HG03139 (cell line): ENCODE data around the gene CNPY1.

ENCODE experiments used
- ATAC-seq: cut with Tn5 transposase; IDR thresholded peaks from one replicate; pipeline ENCODE4 v1.9.1; 2021; ENCODE audit not compliant: unreplicated experiment

The CNPY1 gene

GRCh38 chr7:155514296-155514695 is 32.1 kb downstream of the CNPY1 start:
- ATAC-seq, result no peak

DNA sequence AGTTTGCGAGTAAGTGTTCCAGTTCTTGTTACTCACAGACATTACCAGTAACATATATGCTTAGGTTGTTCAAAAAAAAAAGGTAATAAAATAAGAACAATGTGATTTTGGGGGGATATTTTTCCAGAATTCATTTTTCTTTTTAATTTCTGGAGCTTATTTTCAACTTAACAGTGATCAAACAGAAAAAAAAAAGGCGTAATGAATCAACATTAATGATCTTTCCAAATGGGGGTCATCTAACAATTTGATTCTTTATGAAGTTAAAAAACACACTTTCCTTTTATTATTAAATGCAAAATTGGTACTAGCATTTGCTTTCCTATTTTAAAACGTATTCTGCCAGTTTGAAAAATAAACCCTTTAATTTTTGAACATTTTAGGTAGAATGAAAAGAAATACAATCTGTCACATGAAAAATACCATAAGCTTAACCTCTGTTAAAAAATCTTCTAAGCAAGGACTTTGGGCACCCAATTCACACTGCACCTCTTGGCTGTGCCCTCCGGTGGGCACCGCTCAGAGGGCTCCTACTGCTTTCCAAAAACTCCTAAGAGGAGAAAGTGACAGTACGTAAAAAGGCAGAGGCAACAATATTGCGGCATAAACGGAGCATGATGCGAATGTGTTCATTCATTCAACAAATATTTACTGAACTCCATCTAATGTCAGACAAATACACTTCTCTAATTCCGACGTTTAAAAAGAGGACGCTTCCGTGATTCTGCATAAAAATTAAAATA is 32.6 kb downstream of the CNPY1 start:
- no peak for ATAC-seq

- ATAC-seq, result no peak
These were observed 34.0 kb downstream of the CNPY1 start for GRCh38 chr7:155512246-155512887.

DNA sequence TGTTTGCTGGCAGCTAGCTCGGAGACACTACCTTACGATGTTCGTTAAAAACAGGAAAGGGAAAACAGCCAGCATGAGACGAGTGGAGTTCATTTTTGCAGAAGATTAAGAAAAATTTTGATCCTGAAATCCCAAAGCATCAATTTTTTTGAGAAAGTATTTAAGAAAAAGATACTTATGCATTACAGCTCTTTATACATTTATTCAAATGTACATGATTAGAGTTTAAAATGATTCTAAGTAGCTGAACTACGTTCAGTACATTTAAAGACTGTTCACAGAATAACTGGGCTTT is 34.7 kb downstream of the CNPY1 start:
- ATAC-seq, result no peak

DNA sequence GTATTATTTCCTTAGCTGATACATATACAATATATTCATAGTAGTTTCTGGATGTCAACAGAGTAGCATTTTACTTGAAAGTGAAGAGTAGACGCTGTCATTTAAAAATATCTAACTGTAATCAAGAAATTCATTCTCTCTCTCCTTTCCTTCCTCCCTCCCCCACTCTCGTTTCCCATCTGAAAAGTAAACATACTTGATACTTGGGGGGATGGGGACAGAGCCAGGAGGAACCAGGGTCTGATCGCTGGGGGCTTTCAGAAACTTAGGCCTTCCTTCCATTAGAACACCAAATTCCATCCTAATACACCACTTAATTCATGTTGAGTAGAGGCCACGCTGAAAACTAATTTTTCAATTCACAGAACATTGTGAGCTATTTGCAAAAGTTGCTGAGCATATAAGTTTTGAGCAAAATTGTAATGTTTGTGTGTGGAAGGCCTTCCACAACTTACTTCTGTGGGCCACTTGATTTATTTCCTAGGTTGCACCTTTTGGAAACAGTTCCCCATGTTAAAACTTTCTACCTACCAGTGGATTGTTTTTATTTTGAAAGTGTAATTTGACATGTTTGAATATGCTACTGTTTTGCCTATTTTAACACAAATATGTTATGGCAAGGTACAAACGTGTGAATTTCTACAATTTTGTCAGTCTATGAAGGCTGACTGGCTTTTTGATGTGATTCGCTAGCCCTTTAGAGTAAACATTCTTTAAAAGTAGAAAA is 35.2 kb downstream of the CNPY1 start:
- no peak for ATAC-seq

DNA sequence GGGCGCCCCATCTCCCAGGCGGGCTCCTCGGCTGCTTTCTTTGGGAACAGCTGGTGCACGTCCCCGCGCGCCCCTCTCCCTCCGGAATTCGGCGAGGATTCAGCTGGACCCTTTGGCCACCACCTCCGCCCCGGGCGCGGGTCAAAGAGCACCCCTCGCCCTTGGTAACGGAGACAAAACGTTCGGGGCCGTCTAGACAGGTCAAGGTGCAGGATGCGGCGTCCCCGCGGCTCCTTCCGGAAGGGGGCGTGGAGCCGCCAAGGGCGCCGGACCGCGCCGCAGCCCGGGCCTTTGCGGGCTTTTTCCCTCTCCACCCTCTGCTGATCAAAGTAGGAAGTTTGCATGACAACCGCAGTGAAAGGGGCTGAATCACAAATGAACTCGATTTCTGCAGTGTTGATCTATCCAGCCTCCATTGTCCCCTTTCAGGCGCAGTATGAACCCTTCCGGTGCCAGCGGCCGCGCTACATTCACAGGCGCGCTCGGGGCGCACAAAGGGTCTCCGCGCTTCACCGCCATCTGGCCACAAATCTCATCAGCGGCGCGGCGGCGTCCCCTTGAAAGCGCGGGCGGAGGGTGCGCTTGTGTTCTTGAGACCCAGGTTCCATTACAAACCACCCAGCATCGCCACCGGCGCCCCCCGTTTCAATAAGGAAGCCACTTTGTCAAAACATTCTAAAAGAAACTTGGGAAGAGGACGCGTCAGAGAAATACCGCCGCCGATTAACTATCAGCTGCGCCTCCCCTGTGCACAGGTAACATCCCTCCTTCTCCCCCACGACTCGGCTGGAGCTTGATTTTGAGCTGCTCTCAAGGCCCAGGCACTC is 36.4 kb downstream of the CNPY1 start:
- ATAC-seq, result no peak

GRCh38 chr7:155509359-155509724 is 37.0 kb downstream of the CNPY1 start:
- ATAC-seq, result no peak

DNA sequence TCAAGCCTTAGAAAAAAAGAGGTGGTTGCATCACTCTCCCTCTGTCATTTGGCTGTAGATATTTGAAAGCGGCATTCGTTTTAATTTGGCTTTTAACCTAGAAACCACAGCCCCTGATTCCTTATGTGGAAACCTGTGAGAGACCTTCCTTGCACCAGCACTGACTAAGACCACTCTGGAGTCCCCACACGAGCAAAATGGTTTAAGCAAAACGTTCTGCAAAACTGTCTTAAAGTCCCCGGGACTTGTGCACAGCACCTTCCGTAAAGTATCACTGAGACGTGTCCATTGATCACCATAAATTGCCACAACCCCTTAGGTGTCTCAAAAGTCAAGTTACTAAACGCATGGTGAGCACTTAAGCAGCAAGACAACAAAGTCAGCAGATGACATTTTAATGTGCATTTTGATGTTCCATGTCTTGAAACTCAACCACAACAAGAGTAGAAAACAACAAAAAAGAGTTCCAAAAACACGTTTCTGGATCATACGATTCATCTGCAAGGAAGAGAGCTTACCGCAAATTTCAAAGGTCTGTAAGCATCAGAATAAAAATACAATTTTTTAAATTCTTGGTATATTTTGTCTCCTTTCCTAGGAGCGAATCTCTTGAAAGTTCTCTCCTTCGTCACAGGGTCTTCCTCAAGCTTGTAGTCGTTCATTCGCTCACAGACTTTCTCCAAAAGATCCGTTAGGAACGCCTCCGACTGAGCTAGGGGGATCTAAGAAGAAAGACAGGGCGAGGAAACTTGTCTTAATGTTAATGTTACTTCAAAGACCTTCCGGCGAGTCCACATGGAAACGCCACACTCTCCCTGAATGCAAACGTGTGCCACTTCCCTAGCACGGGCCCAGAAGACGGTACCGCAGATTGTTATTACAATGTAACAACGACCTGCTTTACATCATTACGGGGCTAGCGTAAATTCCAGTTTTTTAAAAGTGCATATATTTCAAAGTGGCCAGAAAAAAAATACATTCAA is 37.7 kb downstream of the CNPY1 start:
- no peak for ATAC-seq

DNA sequence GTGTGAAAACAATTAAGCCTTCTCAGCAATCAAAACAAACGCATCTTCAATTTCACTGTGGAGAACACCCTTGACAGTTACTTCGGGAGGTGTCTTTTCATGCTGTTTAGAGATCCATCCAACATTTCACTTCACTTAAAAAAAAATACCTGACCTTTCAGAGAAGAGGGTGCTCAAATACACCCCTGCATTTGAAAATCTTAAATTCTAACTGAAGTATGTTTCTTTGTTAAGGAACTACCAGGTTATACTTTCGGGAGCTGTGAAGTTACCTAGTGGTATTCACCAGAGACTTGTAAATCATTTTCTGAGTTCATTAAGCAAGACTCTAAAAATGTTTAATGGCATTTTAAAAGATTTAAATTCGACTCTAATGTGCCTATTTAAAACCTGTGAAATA is 38.8 kb downstream of the CNPY1 start:
- ATAC-seq, result no peak

DNA sequence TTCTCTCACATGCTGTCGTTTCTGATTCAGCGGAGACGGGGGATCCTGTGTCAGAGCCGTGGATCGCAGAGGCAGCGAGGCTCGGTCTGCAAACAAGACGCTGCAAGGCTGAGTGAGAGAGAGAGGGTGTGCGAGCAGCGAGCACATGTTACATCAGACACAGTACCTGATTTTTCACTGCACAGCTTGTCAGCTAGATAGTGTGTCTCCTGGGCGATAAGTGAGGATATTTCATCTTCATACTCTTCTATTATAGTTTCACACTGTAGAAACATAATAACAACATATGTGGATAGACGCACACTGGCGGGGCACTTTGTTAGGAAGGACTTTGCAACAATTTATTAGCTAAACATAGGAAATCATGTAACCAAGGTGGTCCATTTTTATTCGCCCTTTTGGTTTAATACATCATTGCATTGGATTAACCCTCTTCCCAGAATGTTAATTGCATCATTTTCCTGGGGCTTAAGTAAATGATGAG is 39.5 kb downstream of the CNPY1 start:
- no peak for ATAC-seq

DNA sequence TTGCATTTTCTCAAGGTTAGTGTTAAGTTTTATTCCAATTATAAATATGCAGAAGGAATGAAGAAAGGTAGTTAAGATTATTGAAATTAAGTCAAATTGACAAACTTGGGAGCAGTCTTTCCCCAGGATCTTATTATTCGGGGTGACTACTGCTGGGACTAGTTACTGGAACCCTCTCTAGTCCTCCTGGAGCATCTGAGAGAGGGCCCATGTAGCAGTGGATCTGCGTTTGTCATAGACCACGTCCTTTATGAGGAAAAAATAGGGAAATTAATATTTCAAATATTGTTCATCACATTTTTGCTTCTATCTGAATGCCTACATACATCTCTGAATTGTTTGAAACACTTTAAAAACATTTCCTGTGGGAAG is 41.0 kb downstream of the CNPY1 start:
- ATAC-seq, result no peak

- ATAC-seq, result no peak
These were observed 49.0 kb downstream of the CNPY1 start for GRCh38 chr7:155497149-155497901.

- ATAC-seq, result no peak
These were observed 49.9 kb downstream of the CNPY1 start for GRCh38 chr7:155496267-155497005.

DNA sequence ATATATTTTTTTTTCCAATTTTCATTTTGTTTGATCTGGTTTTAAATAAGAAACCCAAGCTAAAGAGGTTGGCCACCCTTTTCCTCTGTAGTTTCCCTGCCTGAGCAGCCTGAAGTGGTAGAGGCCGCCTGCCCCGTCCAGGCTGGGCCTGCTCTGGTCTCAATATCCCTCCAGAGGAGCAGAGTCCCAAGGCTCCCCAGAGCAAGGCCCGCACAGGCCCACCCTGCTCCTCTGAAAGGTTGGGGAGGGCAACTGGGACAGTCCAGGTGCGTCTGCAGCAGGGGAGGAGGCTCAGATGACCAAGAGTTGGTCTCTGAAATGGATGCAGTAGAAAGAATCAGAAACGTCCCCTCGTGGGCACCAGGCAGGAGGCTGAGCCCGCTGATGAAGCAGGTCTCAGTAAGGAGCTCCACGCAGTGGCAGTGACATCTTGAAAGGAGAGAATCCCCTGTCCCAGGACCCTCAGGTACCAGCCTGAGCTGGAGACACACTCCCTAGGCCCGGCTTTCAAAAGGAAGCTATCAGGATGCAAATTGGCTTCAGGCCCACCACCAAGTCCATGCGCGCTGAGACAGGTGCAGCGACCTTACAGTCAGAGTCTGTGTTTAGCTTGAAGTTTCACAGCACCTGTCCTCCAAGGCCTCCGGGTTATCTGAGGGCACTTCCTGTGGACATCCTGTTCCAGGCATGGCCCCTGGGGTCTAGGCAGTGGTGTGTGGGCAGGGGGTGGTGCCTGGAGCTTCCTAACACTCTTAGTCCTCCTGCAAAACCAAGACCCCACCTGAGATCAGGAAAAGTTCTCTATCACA is 50.7 kb downstream of the CNPY1 start:
- no peak for ATAC-seq

GRCh38 chr7:155494551-155494950 is 51.8 kb downstream of the CNPY1 start:
- no peak for ATAC-seq

GRCh38 chr7:155493744-155494538 is 52.4 kb downstream of the CNPY1 start:
- no peak for ATAC-seq

- ATAC-seq, result no peak
These were observed 54.5 kb downstream of the CNPY1 start for GRCh38 chr7:155491812-155492211.
